AG04449 (cell line): ENCODE data around the gene C12orf57.
A peak's percentile ranks its signal among the peaks of the same experiment; 100 is the strongest.

ENCODE experiments used
- CTCF ChIA-PET: fragments of 350-600 bp; formaldehyde crosslinking; extraction: SDS; loops from one replicate; lab custom pipeline; 2021; ENCODE audit warnings: antibody characterized with exemption; lab: Yijun Ruan, JAX
- POLR2A ChIA-PET: fragments of 400-600, 350-600 bp; formaldehyde crosslinking; extraction: SDS; loops from one replicate; lab custom pipeline; 2020; ENCODE audit warnings: antibody characterized with exemption, inconsistent platforms; lab: Yijun Ruan, JAX
- DNase-seq: peaks from one replicate; pipeline ENCODE4 v3.0.0-alpha.2; 2010; ENCODE audit warnings: low read depth, low spot score
- H3K4me3 ChIP-seq: 2 replicates; pipeline ENCODE4 v1.5.1; 2011; ENCODE audit warnings: low read depth, mild to moderate bottlenecking, control low read depth, low read length
- TF ChIP-seq, protein P1 (sequence below): IDR thresholded peaks from one replicate; pipeline ENCODE4 v1.5.1; 2011; ENCODE audit warnings: mild to moderate bottlenecking, moderate library complexity, low read length, control low read depth, inconsistent platforms; ENCODE audit not compliant: insufficient read depth; ENCODE audit errors: missing control alignments

Gene C12orf57

DNA sequence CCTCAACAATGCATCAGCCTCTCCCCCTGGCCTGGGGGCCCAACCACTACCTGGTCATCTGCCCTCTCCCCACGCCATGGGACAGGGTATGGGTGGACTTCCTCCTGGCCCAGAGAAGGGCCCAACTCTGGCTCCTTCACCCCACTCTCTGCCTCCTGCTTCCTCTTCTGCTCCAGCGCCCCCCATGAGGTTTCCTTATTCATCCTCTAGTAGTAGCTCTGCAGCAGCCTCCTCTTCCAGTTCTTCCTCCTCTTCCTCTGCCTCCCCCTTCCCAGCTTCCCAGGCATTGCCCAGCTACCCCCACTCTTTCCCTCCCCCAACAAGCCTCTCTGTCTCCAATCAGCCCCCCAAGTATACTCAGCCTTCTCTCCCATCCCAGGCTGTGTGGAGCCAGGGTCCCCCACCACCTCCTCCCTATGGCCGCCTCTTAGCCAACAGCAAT, 7.6 kb upstream of the C12orf57 start:
- ChIA-PET CTCF (interaction anchor here (1.2 to 10.1 kb wide), 6 partner anchors 9 to 67 kb away, joined by 3 to 134 read pairs (median 7); partner anchors contain the start of gene SPSB2), POLR2A (interaction anchor here (2.3 to 2.4 kb wide), 2 partner anchors 8 to 10 kb away, joined by 6 to 12 read pairs; partner anchors contain the start of genes C12orf57 and RNU7-1)
- no peak for DNase-seq
- no peak overlapping the region for H3K4me3 ChIP-seq
- TF ChIP-seq, protein P1, sequence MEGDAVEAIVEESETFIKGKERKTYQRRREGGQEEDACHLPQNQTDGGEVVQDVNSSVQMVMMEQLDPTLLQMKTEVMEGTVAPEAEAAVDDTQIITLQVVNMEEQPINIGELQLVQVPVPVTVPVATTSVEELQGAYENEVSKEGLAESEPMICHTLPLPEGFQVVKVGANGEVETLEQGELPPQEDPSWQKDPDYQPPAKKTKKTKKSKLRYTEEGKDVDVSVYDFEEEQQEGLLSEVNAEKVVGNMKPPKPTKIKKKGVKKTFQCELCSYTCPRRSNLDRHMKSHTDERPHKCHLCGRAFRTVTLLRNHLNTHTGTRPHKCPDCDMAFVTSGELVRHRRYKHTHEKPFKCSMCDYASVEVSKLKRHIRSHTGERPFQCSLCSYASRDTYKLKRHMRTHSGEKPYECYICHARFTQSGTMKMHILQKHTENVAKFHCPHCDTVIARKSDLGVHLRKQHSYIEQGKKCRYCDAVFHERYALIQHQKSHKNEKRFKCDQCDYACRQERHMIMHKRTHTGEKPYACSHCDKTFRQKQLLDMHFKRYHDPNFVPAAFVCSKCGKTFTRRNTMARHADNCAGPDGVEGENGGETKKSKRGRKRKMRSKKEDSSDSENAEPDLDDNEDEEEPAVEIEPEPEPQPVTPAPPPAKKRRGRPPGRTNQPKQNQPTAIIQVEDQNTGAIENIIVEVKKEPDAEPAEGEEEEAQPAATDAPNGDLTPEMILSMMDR = no peak

DNA sequence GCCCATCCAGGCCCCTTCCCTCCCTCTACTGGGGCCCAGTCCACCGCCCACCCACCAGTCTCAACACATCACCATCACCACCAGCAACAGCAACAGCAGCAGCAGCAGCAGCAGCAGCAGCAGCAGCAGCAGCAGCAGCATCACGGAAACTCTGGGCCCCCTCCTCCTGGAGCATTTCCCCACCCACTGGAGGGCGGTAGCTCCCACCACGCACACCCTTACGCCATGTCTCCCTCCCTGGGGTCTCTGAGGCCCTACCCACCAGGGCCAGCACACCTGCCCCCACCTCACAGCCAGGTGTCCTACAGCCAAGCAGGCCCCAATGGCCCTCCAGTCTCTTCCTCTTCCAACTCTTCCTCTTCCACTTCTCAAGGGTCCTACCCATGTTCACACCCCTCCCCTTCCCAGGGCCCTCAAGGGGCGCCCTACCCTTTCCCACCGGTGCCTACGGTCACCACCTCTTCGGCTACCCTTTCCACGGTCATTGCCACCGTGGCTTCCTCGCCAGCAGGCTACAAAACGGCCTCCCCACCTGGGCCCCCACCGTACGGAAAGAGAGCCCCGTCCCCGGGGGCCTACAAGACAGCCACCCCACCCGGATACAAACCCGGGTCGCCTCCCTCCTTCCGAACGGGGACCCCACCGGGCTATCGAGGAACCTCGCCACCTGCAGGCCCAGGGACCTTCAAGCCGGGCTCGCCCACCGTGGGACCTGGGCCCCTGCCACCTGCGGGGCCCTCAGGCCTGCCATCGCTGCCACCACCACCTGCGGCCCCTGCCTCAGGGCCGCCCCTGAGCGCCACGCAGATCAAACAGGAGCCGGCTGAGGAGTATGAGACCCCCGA, 7.0 kb upstream of the C12orf57 start:
- ChIA-PET POLR2A (interaction anchor here (1.1 to 2.6 kb wide), 4 partner anchors 8 to 68 kb away, joined by 6 to 18 read pairs (median 10); no protein-coding TSS in a partner anchor), CTCF (interaction anchor here (0.8 to 10.1 kb wide), 17 partner anchors 8 to 176 kb away, joined by 3 to 134 read pairs (median 5); partner anchors contain the start of gene SPSB2)
- H3K4me3 ChIP-seq = peak overlapping the region; percentile 63
- TF ChIP-seq, protein P1 = no peak
- DNase-seq = no peak

DNA sequence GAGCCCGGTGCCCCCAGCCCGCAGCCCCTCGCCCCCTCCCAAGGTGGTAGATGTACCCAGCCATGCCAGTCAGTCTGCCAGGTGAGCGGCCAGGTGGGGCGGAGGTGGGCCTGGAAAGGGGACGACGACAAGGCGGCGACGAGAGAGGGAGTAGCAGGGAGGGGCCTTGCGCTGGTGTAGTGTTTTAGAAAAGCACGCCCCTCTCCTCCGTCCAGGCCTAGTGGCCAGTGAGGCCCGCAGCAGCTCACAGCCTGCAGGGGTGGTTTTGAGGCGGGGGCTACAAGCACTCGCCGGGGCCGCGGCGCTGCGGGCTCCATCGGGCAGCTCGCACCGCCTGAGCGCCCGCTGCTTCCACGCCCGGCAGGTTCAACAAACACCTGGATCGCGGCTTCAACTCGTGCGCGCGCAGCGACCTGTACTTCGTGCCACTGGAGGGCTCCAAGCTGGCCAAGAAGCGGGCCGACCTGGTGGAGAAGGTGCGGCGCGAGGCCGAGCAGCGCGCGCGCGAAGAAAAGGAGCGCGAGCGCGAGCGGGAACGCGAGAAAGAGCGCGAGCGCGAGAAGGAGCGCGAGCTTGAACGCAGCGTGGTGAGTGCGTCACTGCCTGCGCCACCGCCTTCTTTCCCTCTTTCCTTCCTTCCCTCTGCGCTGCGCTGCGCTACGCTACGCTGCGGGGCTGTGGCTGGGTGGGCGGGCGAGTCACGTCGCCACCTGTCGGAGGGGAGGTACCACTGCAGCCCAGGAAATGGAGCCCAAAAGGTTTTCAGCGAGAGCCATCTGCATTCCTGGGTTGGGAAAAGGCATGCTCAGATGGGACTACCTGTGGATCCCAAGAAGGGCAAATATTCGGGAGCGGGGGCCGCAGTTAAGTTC, 6.1 kb upstream of the C12orf57 start:
- TF ChIP-seq, protein P1 = peak; percentile 96
- H3K4me3 ChIP-seq = peak overlapping the region; percentile 63
- ChIA-PET POLR2A (interaction anchor here (0.6 to 2.6 kb wide), 8 partner anchors 9 to 218 kb away, joined by 3 to 18 read pairs (median 4); partner anchors contain the start of genes PHB2, SPSB2 and TPI1), CTCF (interaction anchor here (0.7 to 10.1 kb wide), 19 partner anchors 8 to 183 kb away, joined by 3 to 134 read pairs (median 4); partner anchors contain the start of gene SPSB2)
- no peak for DNase-seq

DNA sequence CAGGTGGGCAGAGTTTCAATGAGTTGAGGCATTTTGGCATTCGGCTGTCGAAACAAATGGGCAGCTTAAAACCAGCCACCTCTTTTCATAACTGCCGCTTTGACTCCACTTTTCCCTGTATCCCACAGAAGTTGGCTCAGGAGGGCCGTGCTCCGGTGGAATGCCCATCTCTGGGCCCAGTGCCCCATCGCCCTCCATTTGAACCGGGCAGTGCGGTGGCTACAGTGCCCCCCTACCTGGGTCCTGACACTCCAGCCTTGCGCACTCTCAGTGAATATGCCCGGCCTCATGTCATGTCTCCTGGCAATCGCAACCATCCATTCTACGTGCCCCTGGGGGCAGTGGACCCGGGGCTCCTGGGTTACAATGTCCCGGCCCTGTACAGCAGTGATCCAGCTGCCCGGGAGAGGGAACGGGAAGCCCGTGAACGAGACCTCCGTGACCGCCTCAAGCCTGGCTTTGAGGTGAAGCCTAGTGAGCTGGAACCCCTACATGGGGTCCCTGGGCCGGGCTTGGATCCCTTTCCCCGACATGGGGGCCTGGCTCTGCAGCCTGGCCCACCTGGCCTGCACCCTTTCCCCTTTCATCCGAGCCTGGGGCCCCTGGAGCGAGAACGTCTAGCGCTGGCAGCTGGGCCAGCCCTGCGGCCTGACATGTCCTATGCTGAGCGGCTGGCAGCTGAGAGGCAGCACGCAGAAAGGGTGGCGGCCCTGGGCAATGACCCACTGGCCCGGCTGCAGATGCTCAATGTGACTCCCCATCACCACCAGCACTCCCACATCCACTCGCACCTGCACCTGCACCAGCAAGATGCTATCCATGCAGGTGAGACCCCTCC, 5.2 kb upstream of the C12orf57 start:
- ChIA-PET POLR2A (interaction anchor here (0.6 to 2.6 kb wide), 9 partner anchors 9 to 217 kb away, joined by 3 to 18 read pairs (median 5); partner anchors contain the start of genes PHB2, SPSB2 and TPI1), CTCF (interaction anchor here (0.7 to 10.1 kb wide), 21 partner anchors 7 to 184 kb away, joined by 3 to 134 read pairs (median 4); partner anchors contain the start of gene SPSB2)
- TF ChIP-seq, protein P1 = no peak
- no peak for DNase-seq
- peak overlapping the region; percentile 63 for H3K4me3 ChIP-seq

GRCh38 chr12:6939191-6939540, 4.7 kb upstream of the C12orf57 start:
- H3K4me3 ChIP-seq = no peak overlapping the region
- ChIA-PET POLR2A (interaction anchor here (0.9 to 2.6 kb wide), 3 partner anchors 10 to 66 kb away, joined by 3 to 18 read pairs (median 5); partner anchors contain the start of gene SPSB2), CTCF (interaction anchor here (1.2 to 10.1 kb wide), 10 partner anchors 8 to 70 kb away, joined by 3 to 134 read pairs (median 10); partner anchors contain the start of gene SPSB2)
- TF ChIP-seq, protein P1 = no peak
- DNase-seq = no peak
